ENCODE measurements around the gene CD48.
A peak's percentile ranks its signal among the peaks of the same experiment; 100 is the strongest.

CD48 gene

DNA sequence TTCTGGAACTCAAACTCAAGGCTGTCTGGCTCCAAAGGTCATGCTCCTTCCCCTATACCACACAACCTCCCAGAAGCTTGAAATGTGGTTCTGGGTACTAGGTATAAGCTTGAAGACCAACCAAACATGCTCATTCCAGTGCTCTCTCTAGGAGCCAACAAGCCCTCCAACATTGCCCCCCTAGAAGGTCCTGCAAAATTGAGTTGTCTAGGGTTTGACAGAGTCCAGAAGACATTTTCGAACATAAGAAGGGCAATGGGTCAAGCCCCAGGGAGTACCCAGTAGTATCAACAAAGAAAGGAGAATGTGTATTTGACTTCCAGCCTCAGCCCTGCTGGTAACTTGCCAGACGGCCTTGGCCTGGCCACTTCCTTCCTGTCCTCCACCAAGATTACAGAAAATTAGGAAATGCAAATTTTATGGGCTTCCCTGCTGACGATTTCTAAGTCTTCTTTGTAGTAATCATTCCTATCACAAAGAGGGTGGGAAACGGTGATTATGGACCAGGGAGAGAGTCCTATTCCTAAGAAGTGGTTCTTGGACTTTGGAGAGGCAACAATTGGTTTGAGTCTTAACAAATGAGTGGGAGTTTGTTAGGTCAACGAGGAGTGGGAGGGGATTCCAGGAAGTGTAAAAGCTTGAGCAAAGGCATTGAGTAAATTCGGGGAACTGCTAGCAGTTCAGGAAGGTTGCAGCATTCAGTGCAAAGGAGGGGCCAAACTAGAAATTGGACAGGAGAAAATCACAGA, 46.1 kb downstream of the CD48 start:
- no peak overlapping the region for H3K4me3 ChIP-seq (ENCODE audit: low read depth, low read length)
- H3K4me1 ChIP-seq: no peaks in the 10 kb centered on the region
- no peaks in the 10 kb centered on the region for H3K27me3 ChIP-seq (ENCODE audit: control insufficient read depth, insufficient read depth, low read length)
- no peak overlapping the region for H2AFZ ChIP-seq
- no peaks in the 10 kb centered on the region for H3K9me3 ChIP-seq (ENCODE audit: control insufficient read depth, low read length)
- H3K36me3 ChIP-seq (ENCODE audit: control insufficient read depth, insufficient read depth, low read length): no peaks in the 10 kb centered on the region
- no peaks in the 10 kb centered on the region for H3K79me2 ChIP-seq
- H3K4me2 ChIP-seq (ENCODE audit: low read length): no peak overlapping the region
- H3K27ac ChIP-seq: peak overlapping the region; percentile 56
- H3K9ac ChIP-seq: no peak overlapping the region
- TF ChIP-seq, protein P1, sequence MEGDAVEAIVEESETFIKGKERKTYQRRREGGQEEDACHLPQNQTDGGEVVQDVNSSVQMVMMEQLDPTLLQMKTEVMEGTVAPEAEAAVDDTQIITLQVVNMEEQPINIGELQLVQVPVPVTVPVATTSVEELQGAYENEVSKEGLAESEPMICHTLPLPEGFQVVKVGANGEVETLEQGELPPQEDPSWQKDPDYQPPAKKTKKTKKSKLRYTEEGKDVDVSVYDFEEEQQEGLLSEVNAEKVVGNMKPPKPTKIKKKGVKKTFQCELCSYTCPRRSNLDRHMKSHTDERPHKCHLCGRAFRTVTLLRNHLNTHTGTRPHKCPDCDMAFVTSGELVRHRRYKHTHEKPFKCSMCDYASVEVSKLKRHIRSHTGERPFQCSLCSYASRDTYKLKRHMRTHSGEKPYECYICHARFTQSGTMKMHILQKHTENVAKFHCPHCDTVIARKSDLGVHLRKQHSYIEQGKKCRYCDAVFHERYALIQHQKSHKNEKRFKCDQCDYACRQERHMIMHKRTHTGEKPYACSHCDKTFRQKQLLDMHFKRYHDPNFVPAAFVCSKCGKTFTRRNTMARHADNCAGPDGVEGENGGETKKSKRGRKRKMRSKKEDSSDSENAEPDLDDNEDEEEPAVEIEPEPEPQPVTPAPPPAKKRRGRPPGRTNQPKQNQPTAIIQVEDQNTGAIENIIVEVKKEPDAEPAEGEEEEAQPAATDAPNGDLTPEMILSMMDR (IDR thresholded peaks at IDR 0.05): no peak

DNA sequence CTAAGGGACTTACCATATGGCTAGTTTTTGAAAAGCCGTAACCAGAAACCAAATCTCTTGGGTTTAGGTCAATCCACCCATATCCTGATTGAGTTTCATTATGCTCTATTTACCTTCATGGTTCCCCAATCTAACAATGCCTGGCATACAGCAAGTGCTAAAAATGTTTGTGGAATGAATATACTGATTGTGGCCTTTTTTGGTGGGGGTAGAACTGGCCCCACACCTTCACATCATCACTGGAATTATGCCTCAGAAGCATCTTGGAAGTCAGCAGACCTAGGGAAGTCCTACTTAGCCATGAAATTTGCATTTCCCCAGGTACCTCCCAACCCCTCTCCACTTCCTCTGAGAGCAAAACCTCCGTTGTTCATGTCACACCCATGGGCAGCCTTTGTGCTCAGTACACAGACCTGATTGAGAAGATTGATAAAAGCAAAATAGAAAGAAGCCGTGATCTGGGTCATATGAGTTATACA, 47.0 kb downstream of the CD48 start:
- TF ChIP-seq, protein P1 (IDR thresholded peaks at IDR 0.05): no peak
- Histone ChIP-seq H3K27ac (no peak overlapping the region), H2AFZ (no peak overlapping the region), H3K9ac (no peak overlapping the region), H3K4me1 (no peaks in the 10 kb centered on the region), H3K27me3 (ENCODE audit: control insufficient read depth, insufficient read depth, low read length) (no peaks in the 10 kb centered on the region), H3K36me3 (ENCODE audit: control insufficient read depth, insufficient read depth, low read length) (no peaks in the 10 kb centered on the region), H3K79me2 (no peaks in the 10 kb centered on the region), H3K4me2 (ENCODE audit: low read length) (no peak overlapping the region), H3K4me3 (ENCODE audit: low read depth, low read length) (no peak overlapping the region), H3K9me3 (ENCODE audit: control insufficient read depth, low read length) (no peaks in the 10 kb centered on the region)

DNA sequence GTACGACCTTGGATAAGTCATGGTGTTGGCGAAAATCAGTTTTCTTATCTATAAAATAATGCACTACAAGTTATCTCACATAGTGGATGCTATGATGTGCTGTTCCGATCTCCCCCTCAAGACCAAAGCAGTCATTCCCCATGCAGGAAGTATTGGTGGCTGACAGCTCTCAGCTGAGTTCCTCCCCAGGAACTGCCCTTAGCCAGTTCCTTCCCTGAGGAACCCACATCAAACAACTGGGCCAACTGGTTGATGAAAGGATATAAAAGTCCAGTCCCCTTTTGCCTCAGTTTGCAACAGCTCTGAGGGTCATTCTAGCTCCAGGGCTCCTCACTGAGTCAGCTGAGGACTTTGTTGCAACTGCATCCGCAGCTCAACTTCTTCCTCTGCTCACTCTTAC, 48.7 kb downstream of the CD48 start:
- Histone ChIP-seq H3K4me3 (ENCODE audit: low read depth, low read length) (no peak overlapping the region), H3K4me2 (ENCODE audit: low read length) (no peak overlapping the region), H3K27me3 (ENCODE audit: control insufficient read depth, insufficient read depth, low read length) (no peaks in the 10 kb centered on the region), H3K79me2 (no peaks in the 10 kb centered on the region), H3K36me3 (ENCODE audit: control insufficient read depth, insufficient read depth, low read length) (no peaks in the 10 kb centered on the region), H3K4me1 (no peaks in the 10 kb centered on the region), H2AFZ (no peak overlapping the region), H3K27ac (no peak overlapping the region), H3K9ac (no peak overlapping the region), H3K9me3 (ENCODE audit: control insufficient read depth, low read length) (no peaks in the 10 kb centered on the region)
- TF ChIP-seq, protein P1 (IDR thresholded peaks at IDR 0.05): no peak

DNA sequence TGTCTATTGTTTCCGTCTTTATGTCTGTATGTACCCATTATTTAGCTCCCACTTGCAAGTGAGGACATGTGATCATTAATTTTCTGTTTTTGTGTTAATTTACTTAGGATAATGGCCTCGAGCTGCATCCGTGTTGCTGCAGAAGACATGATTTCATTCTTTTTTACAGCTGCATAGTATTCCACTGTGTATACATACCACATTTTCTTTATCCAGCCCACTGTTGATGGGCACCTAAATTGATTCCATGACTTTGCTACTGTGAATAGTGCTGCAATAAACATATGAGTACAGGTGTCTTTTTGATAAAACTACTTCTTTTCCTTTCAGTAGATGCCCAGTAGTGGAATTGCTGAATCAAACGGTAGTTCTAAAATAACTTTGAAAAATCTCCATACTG, 52.1 kb downstream of the CD48 start:
- Histone ChIP-seq H3K79me2 (no peaks in the 10 kb centered on the region), H3K4me2 (ENCODE audit: low read length) (no peak overlapping the region), H3K9me3 (ENCODE audit: control insufficient read depth, low read length) (no peaks in the 10 kb centered on the region), H3K4me3 (ENCODE audit: low read depth, low read length) (no peak overlapping the region), H3K4me1 (no peaks in the 10 kb centered on the region), H3K27ac (no peak overlapping the region), H3K9ac (no peak overlapping the region), H3K27me3 (ENCODE audit: control insufficient read depth, insufficient read depth, low read length) (no peaks in the 10 kb centered on the region), H3K36me3 (ENCODE audit: control insufficient read depth, insufficient read depth, low read length) (no peaks in the 10 kb centered on the region), H2AFZ (no peak overlapping the region)
- TF ChIP-seq, protein P1 (IDR thresholded peaks at IDR 0.05): no peak

DNA sequence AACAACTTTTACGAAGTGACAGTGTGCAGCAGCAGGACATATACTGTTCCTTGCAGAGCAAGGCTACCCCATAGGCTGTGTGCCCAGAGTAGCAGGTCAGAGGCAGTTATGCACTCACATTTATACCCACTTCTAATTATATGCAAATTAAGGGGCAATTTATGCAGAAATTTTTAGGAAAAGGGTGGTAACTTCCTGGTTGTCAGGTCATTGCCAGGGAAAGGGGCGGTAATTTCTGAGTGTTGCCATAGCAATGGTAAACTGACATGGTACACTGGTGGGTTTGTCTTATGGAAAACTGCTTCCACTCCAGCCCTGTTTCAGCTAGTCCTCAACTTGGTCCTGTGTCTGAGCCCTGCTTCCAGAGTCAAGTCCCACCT, 52.8 kb downstream of the CD48 start:
- Histone ChIP-seq H3K79me2 (no peaks in the 10 kb centered on the region), H3K9me3 (ENCODE audit: control insufficient read depth, low read length) (no peaks in the 10 kb centered on the region), H3K27me3 (ENCODE audit: control insufficient read depth, insufficient read depth, low read length) (no peaks in the 10 kb centered on the region), H3K36me3 (ENCODE audit: control insufficient read depth, insufficient read depth, low read length) (no peaks in the 10 kb centered on the region), H3K4me1 (no peaks in the 10 kb centered on the region), H3K4me2 (ENCODE audit: low read length) (no peak overlapping the region), H2AFZ (no peak overlapping the region), H3K27ac (no peak overlapping the region), H3K4me3 (ENCODE audit: low read depth, low read length) (no peak overlapping the region), H3K9ac (no peak overlapping the region)
- TF ChIP-seq, protein P1 (IDR thresholded peaks at IDR 0.05): no peak
